ENCODE results near the gene SIRPA.

Gene SIRPA

GRCh38 chr20:1975291-1975690 is 80.1 kb downstream of the SIRPA start:
- no peak overlapping the region for H3K4me3 ChIP-seq (ENCODE audit: control insufficient read depth, low read depth, low read length)
- DNase-seq (ENCODE audit: low read depth), result no peak
- TF ChIP-seq CTCF (IDR thresholded peaks at IDR 0.05; ENCODE audit: control insufficient read depth, insufficient read depth, low read depth, low read length, missing control alignments), result no peak

GRCh38 chr20:1979106-1979778 is 84.0 kb downstream of the SIRPA start:
- no peak overlapping the region for H3K4me3 ChIP-seq (ENCODE audit: control insufficient read depth, low read depth, low read length)
- no peak for TF ChIP-seq CTCF (IDR thresholded peaks at IDR 0.05; ENCODE audit: control insufficient read depth, insufficient read depth, low read depth, low read length, missing control alignments)
- no peak for DNase-seq (ENCODE audit: low read depth)

- TF ChIP-seq CTCF (IDR thresholded peaks at IDR 0.05; ENCODE audit: control insufficient read depth, insufficient read depth, low read depth, low read length, missing control alignments), result no peak
- H3K4me3 ChIP-seq (ENCODE audit: control insufficient read depth, low read depth, low read length), result no peak overlapping the region
- DNase-seq (ENCODE audit: low read depth), result no peak
Observed at GRCh38 chr20:1982686-1983085, 87.5 kb downstream of the SIRPA start.

DNA sequence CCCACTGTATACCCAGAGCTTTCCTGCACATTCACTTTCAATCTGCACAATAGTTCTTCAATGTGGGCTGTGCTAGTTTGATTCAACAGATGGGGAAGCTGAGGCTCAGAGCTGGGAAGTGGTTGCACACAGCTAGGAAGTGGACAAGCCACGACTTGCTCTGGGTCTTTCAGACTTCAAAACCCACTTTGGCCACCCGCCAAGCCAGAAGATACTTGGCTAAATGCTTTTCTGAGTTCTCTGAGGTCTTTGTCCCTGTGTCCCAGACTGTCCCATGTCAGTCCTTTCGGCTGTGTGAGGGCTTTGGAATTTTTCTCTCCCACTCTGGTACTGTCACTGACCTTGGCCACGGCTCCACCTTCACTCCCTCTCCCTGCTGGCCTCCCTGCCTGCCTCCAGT is 88.1 kb downstream of the SIRPA start:
- DNase-seq (ENCODE audit: low read depth), result no peak
- H3K4me3 ChIP-seq (ENCODE audit: control insufficient read depth, low read depth, low read length), result no peak overlapping the region
- TF ChIP-seq CTCF (IDR thresholded peaks at IDR 0.05; ENCODE audit: control insufficient read depth, insufficient read depth, low read depth, low read length, missing control alignments), result no peak

- TF ChIP-seq CTCF (IDR thresholded peaks at IDR 0.05; ENCODE audit: control insufficient read depth, insufficient read depth, low read depth, low read length, missing control alignments), result no peak
- DNase-seq (ENCODE audit: low read depth), result no peak
- no peak overlapping the region for H3K4me3 ChIP-seq (ENCODE audit: control insufficient read depth, low read depth, low read length)
Observed at GRCh38 chr20:1987826-1988225, 92.6 kb downstream of the SIRPA start.
